Bone marrow (tissue), 2 donors: ENCODE measurements around the gene ZFYVE28.
A peak's percentile ranks its signal among the peaks of the same experiment; 100 is the strongest.
"Not testable (repeated sequence)": the region's sequence is repeated elsewhere in the genome, so short reads cannot be mapped to it uniquely, and the experiment has no call there.

Experiments
- DNase-seq, 2 donors: peaks; one replicate each; lab custom pipeline; 2025; lab: John Stamatoyannopoulos, UW

The ZFYVE28 gene

DNA sequence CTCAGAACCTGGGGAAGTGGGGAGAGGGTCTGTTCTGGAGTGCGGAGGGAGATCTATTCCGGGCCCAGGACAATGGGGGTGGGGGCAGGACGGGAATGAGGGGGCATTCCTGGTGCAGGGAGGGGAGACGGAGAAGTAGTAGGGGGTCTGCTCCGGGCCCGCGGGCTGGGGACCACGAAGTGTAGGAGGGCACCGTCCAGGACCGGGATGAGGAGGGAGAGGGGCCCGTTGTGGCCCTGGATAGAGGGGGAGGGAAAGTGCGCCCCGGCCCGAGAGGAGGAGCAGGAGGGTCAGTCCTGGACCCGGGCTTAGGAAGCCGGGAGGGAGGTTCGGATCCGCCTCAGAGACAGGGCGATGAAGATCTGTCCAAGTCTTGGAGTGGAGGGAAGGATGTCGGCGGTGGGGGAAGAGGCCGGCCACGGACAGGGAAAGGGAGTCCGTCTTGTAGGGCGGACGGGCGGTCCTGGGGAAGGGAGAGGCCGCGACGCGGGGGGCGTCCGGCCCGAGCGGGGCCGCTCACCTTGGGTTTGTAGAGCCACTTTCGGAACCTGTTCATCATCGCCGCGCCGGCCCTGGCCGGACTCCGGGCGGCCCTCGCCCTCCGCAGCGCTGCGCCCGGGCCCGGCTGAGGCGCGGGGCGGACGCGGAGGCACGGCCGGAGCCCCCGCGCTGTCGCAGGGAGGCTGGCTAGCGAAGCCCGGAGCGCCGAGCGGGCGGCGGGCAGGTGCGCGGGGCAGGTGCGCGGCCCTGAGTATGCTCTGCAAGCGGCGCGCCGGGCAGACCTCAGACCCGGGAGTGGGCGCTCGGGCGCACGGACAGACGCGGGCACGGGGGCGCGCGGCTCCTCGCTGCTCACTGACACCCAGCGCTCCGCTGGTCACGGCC lies at the start of gene ZFYVE28:
Gene ZFYVE28 (minus strand): TSS at position 881 of the 885 bp plus-strand sequence. CDS start 322 bp downstream, at position 559.
- no peak for DNase-seq

GRCh38 chr4:2465544-2465943 lies 47.1 kb upstream of the ZFYVE28 start:
- not testable (repeated sequence) for DNase-seq

DNA sequence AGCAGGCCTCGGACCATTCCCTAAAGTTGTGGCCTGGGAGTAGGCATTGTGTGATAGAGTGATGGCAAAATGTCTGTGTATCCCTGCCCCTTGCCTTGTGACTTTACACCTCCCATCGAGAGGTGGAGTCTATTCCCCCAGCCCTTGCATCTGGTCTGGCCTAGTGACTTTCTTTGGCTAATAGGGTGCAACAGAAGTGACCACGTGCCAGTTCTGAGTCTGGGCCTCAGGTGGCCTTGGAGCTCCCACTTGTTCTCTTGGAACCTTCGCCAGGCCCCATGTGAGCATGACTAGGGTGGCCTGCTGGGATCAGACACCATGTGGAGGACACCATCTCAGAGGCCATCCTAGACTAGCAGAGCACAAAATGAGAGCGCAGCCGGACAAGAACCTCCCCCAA lies 46.6 kb upstream of the ZFYVE28 start:
- DNase-seq: no peak

- DNase-seq: no peak
Observed at GRCh38 chr4:2462992-2463762, 44.7 kb upstream of the ZFYVE28 start.

DNA sequence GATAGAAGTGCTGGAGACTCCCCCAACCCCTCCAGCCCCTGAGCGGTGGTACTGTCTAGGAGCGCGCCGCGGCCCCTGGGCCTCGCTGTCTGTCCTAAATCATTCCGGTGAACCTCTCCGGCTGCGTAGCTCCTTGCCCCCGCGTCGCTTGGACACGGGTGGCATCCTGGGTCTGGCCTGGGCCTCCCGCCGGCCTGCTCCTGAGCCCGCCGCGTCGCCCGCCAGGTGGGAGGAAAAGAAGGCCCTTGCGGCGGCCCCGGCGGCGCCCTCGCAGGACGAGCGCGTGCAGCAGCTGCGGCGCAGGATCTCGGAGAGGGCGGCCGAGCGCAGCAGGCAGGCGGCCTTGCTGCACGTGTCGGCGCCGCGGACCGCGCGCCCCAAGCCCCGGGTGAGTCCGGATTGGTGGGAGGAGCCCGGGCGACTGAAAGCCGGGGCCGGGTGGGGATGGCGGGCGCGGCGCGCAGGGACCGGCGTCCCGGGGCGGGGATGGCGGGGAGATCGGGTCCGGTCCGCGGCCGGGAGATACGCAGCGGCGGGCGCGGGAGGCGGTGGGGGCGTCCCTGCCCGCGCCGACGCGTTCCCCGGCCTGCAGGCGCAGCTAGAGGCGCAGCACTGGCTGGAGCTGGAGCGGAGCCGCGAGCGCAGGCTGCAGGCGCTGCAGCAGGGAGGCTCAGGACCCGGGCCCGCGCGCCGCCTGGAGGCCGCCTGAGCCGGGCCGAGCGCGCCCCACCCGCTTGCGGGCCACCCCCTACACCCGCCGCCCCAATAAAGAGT lies 44.0 kb upstream of the ZFYVE28 start:
- peak in 1 of 2 donors; percentile 16 for DNase-seq

GRCh38 chr4:2461246-2461960 lies 43.0 kb upstream of the ZFYVE28 start:
- DNase-seq: no peak

DNA sequence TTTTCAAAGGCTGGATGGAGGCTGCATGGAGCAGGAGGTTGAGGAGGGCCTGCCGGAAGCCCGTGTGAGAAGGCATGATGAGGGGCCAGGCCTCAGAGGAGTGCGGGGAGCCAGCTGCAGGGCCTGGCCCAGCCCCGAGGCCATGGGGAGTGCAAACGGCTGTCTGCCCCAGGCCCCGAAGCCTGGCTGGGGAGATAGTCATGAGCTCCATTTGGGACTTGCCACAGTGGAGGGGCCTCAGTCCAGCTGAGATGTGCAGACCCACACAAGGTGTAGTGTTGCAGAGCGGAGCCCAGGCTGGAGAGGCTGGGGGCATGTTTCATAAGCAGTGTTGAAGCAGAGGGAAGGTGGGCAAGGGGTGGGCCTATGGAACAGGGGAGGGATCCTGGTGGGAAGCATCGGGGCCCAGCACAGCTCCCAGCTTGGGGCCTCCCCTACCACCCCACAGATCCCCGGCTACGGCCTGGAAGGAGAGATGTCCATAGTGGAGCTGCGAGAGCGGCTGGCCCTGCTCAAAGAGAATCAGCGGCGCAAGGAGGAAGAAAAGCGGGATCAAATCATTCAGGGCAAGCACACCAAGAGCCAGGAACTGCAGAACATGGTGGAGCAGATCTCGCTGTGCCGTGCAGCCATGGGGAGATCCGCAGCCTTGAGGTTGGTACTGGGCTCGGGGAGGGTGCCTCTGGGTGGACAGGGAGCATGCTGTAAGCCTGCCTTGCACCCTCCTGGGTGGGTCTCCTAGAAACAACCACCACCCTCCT lies 41.3 kb upstream of the ZFYVE28 start:
- no peak for DNase-seq

GRCh38 chr4:2458546-2459491 lies 40.4 kb upstream of the ZFYVE28 start:
- no peak for DNase-seq

GRCh38 chr4:2457481-2458295 lies 39.2 kb upstream of the ZFYVE28 start:
- no peak for DNase-seq

GRCh38 chr4:2451821-2452785 lies 33.7 kb upstream of the ZFYVE28 start:
- DNase-seq: no peak

- DNase-seq: no peak
Observed at GRCh38 chr4:2451036-2451520, 32.6 kb upstream of the ZFYVE28 start.

DNA sequence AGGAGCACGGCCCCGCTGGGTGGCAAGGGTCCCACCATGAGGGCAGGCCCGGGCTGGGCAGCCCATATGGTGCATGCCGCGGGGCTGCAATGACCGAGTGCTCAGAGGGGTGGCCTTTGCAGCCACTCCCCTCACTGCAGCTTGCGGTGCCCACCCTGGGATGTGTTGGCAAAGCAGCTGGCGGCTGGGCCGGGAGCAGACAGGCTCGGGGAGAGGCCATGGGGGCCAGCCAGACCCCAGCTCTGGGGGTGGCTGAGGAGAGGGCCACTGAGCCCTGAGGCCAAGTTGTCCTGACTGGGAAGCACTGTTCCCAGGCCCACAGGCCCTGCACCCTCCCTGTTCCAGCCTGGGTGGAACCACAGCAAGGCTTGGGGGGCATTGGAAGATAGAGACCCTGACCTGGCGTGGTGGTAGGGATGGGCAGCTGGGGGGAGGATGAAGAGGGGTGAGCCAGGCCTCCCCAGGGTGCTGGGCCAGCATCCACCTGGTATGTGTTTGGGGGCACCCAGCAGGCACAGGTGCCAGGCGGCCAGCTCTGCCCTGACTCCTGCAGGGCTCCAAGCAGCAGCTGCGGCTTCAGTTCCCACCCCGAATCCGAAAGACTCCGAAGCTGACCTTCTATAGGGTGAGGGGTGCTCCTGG lies 32.1 kb upstream of the ZFYVE28 start:
- DNase-seq: no peak

- no peak for DNase-seq
Observed at GRCh38 chr4:2449511-2450392, 31.3 kb upstream of the ZFYVE28 start.

DNA sequence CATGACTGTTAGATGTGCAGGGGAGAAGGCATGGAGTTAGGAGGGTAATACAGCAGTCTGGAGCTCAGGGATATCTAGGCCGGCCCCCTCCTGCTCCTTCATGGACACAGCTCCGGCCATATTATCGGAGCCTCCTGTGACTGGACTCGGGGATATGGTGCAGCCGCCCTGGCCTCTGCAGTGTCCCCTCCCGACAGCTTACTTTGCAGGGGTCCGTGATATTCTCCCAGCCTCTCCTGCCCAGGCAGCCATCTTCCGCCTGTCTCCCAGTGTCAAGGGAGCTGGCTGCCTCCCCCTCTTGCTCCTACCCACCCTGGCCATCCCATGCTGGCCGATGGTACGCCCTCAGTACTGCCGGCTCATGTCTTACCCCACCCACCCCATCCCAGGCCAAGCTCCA lies 30.6 kb upstream of the ZFYVE28 start:
- no peak for DNase-seq

GRCh38 chr4:2448589-2448988 lies 30.1 kb upstream of the ZFYVE28 start:
- DNase-seq: no peak
